Limb (tissue), 2 donors: ENCODE results near the gene KY.
A peak's percentile ranks its signal among the peaks of the same experiment; 100 is the strongest.
"Not testable (repeated sequence)": the region's sequence is repeated elsewhere in the genome, so short reads cannot be mapped to it uniquely, and the experiment has no call there.

ENCODE experiments used
- DNase-seq, 2 donors: peaks; one replicate each; pipeline ENCODE4 v3.0.0-alpha.2; 2016; ENCODE audit errors: extremely low spot score in 2 of 2

KY gene

GRCh38 chr3:134602440-134602814 is 48.4 kb downstream of the KY start:
- DNase-seq: no peak

DNA sequence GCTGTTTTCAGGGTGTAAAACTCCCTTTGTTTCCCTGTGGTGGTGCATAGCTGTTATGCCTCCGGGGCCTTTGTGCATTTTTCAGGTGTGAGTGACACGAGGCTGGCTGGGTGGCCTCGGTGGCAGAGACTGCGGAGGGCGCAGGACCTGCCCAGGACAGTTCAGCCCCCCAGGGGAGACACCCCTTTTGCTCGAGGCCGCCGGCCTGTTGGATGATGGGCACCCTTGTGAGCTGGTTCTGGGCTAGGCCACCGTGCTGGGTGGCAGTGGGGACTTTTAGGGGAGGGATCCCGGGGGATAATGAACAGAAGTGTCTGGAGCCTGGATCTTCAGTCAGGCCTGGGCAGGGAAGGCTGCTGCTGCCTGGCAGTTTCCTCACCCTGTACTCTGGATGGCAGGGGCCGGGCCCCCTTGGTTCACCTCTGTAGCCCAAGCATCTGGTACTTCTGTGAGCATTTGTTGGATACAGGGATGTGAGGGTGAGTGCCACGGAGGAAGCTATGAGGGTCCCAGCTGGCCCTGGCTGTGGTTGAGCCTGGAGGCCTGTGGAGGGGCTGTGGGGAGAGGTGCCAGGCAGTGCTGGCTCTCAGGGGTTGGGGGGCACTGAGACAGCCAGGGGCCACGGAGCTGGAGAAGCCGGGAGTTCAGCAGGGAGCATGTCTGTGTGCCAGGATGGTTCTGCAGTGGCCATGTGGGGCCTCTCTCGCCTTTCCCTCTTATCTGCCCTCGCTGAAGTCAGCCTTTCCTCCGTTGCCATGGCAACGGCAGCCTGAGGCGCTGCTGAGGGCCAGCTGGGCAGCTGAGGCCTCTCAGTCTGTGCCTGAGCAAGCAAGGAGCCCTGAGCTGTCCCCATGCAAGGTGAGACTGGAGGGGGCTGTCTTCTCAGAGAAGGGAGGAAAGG is 49.0 kb downstream of the KY start:
- peak in 1 of 2 donors; percentile 73 for DNase-seq

DNA sequence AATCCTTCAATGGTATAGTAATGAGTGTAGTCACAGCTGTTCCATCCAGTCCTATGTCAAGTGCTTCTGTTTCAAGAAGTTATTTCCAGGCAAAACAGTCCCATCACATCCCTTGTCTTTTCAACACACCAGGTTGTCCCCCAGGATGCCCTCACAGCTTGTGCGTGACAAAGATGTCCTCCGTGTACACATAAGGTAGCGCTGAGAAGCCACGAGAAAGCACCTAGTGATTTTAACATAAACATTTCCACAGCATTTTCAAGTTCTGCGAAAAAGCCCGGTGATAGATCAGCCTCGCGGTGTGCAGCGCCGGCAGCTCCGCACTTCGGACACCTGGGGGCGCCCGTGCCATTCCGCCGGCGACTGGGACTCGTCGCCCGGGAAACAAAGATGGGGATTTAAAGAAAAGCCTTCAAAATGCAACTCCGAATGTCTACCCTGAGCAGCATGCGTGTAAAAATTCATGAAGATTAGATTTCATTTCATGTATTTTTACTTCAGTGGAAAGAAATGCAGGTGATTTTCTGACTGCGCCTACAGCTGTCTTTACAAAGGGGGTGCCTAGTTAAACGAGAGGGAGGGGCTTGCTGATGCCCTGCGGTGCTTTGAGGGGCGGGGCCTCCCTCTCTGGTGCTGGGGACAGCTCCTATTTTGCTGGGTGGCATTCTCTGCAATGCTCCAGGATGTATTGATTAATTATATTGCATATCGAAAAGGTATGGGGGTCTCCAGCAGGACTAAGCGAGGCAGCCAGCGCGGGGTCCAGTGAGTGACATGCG is 49.9 kb downstream of the KY start:
- DNase-seq: peak; percentile 78 to 89

GRCh38 chr3:134600206-134600605 is 50.6 kb downstream of the KY start:
- no peak for DNase-seq

DNA sequence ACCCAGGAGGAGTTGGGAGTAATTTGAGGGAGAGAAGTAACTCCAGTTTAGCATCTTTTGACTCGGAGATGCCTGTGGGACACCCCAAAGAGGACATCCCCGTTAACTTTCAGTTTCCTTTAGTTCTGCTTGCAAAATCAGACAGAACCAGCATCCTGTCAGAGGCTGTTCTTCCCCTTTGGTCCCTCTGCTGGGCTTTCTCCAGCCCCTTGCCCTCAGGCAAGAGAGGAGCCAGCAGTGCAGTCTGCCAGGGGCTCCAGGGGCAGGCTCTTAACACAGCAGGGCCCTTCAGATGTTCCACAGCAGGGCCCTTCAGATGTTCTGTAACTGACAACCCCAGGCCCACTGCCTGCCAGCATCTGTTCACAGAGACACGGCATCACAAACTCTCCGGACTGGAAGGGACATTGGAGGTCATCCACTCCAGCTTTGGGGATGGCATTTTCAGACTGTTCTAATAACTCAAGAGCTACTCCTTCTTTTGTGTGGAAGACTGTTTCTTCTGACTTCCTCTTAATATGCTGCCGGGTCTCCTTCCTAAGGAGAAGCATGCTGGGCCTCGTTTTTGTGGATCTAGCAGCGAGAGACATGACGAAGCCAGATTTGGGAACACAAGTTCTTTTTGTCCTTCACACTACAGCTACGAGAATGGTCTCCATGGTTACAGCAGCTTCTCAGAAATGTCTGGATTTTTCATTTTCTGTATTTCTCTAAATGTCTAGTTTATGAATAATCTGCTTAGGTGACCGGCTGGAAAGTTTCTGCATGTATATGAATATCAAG is 51.9 kb downstream of the KY start:
- no peak for DNase-seq

- no peak for DNase-seq
These were observed 53.3 kb downstream of the KY start for GRCh38 chr3:134597390-134597970.

DNA sequence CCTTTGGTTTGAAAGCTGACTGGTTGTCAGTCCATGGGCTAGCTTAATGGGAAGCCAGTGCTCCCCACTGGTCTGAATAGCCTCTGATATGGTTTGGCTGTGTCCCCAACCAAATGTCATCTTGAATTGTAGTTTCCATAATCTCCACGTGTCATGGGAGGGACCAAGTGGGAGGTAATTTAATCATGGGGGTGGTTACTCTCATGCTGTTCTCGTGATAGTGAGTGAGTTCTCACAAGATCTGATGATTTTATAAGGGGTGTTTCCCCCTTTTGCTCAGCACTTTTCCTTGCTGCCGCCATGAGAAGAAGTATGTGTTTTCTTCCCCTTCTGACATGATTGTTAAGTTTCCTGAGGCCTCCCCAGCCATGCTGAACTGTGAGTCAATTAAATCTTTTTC is 55.8 kb downstream of the KY start:
- DNase-seq: not testable (repeated sequence)

DNA sequence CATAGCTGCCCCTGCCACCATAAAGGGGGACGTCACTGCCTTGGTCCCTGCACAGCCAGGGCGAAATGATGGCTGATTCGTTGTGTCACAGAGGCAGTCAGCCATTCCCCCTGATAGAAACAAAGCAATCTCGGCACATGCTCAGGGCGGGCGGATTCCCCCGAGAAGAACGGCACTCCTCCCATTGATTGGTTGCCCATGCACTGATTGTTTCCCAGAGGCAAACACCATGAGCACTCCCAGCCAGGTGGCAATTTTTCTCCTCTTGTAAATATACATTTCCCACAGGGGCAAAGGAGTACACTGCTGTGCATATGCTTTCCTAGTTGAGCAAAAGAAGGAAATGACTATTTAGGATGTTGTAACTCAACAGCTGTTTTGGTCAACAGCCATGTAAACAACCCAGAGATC is 56.5 kb downstream of the KY start:
- DNase-seq: peak in 1 of 2 donors; percentile 32

GRCh38 chr3:134592806-134593205 is 58.0 kb downstream of the KY start:
- DNase-seq: no peak

GRCh38 chr3:134590766-134591165 is 60.1 kb downstream of the KY start:
- DNase-seq: no peak

GRCh38 chr3:134579141-134579665 is 71.6 kb downstream of the KY start:
- DNase-seq: no peak

GRCh38 chr3:134576831-134577230 is 74.0 kb downstream of the KY start:
- no peak for DNase-seq

DNA sequence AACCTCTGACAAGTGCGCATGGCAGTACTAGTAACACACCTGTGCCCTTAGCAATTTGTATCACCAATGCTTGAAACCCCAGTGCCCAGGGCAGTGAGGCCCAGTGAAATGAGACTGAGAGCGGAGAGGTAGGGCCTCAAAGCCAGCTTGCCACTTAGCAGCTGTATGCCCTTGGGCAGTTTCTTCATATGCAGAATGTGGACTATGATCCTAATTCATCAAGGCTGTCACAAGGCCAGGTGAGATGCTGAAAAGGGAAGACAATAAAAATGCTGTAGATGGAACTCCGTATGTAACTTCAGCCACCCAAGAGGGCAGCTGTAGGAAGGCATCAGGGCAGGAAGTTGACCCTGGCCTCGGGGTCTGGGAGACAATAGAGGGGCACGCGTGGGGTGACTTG is 74.4 kb downstream of the KY start:
- no peak for DNase-seq

DNA sequence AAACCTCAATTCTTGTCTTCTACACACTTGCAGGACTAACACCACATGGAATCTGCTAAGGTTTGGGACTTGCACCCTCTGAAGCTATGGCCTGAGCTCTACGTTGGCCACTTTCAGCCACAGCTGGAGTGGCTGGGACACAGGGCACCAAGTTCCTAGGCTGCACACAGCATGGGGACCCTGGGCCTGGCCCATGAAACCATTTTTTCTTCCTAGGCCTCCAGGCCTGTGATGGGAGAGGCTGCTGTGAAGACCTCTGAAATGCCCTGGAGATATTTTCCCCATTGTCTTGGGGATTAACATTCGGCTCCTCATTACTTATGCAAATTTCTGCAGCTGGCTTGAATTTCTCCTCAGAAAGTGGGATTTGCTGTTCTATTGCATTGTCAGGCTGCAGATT is 80.9 kb downstream of the KY start:
- DNase-seq: not testable (repeated sequence)

- DNase-seq: no peak
These were observed 82.0 kb downstream of the KY start for GRCh38 chr3:134568790-134569189.

DNA sequence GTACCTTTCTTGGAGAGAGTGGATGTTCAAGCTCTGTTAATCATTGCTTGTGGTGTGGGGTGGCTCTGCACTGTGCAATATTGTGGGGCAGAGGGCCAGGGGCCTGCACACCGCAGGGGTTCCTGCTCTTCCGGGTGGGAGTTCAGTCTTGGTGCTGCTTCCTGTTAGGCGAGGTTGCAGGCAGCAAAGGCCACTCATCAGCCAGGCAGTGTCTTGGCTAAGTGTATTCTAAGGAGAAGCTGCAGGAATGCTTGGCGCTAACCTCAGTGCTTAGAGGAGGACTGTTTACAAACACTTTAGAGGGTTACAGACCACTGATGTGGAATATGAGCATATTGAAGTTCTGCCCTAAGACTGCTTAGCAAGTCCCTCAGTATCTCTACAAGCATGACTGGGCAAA is 83.2 kb downstream of the KY start:
- DNase-seq: no peak

- no peak for DNase-seq
These were observed 85.8 kb downstream of the KY start for GRCh38 chr3:134564991-134565390.

DNA sequence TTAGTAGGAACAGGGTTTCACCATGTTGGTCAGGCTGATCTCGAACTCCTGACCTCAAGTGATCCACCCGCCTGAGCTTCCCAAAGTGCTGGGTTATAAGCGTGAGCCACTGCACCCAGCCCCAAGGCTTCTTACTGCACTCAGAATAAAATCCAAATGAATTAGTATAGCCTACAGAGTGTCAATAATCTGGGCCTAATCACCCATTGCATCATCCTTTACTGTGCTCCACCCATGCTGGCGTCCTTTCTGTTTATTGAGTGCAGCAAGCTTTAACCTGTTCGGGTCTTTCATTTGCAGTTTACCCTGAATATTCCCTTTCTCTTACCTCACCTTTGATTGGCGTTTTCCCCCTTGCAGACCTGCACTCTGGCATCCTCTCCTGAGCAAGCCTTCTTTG is 87.2 kb downstream of the KY start:
- DNase-seq: no peak

DNA sequence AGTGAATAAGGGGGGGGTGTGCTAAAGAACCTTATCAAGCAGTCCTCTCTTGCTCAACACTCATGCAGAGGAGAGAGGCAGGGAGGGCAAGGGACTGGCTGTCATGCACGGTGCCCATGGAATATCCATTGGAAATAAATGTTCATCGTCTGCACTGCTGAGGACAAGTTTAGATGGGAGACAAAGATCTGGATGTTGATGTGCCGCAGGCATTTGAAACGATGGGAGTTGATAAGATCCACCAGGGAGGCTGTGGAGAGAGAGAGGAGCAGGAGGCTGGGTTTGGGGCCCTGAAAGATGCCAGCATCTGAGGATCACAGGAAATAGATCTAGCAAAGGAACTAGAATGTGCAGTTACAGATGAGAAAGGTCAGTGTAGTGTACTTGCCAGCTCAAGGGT is 88.8 kb downstream of the KY start:
- DNase-seq: no peak

DNA sequence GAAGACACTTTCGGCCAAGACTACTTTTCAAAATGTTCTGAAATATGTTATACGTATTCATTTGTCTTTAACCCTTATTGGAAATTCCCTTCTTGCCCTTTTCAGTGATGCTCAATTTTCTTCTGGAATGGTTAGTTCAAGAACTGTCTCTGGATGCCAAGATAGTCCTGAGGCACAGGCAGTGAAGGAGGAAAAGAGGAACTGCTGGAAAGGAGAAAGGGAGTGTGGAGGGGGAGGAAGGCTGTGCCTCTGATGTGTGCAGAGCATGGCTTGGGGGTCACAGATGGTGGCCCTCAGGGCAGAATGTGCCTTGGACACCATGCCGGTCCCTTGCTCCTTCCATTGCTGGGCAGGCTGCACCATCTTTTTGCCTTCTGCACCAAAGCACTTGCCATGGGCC is 91.2 kb downstream of the KY start:
- no peak for DNase-seq
